HK-2 (cell line): ENCODE measurements around the gene AHI1.

Source experiments
- DNase-seq: peaks from one replicate; pipeline ENCODE4 v3.0.0-alpha.2; 2018; ENCODE audit not compliant: unreplicated experiment

Gene AHI1

DNA sequence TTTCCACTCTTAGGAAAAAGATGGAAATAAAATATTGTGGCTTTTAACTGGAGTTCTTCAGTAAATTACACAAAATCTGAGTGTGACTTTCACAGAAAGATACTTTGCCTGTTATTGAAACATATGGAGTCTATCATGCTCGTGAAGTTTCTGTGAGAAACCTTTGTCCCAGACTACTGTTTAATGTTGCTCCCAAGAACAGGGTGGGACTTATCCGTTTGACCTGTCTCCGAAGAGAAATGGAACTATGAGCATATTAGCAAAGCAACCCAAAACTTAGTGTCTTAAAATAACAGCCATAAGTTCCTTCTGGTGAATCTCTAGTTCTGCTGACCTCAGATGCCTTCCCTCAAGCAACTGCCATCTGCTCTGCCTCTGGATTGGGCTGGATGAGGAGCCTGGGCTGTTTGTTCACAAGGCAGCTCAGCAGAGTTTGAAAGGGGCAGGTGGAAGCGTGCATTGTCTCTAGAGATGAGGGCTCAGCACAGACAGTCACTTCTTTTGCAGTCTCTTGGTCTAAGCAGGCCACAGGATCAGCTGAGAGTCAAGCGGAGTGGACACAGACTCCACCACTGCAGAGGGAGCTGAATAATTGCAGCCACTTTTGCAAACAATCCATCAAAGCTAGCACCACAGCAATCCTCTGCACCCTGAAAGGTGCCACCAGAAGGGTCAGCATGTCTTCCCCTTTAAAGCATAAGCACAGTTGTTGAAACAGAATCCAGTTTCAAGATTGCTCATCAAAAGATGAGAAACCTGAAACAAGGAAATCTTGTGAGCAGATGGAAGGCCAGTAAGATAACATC is 263.7 kb downstream of the AHI1 start:
- DNase-seq, result no peak
